Measurements from ENCODE around the gene SCGB1A1. TPM values are rescaled to one million over a fixed set of nuclear protein-coding genes. Genes with fewer than 3 reads are reported as not detected.

Gene SCGB1A1
- total and polyA plus RNA-seq, 4 donors = not detected

DNA sequence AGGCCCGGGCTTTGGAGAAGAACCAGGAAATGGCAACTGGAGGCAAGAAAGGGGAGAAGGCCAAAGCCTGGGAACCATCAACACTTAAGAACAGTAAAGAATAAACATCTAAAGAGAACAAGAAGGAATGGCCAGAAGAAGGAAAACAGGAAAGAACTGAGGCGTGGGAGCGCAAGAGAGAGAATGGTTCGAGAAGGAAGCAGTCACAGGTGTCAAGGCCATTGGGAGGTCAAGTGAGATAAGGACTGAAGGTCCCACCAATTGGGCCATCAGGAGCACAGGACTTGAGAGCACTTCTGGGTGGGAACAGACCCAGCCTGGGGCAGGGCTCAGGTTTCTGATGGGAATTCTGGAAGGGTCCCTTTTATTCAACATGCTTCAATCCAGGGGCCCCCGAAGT lies 697 bp upstream of the SCGB1A1 start:
- H3K4me3 ChIP-seq (ENCODE audit: low read depth in 1 of 3, low read length in 3 of 3) = no peak overlapping the region
- TF ChIP-seq EGR1 (IDR thresholded peaks at IDR 0.05; ENCODE audit: low read depth in 2 of 2) (no peak), HNF4A (conservative IDR thresholded peaks at IDR 0.05) (no peak), RXRA (IDR thresholded peaks at IDR 0.05) (no peak), YY1 (IDR thresholded peaks at IDR 0.05) (no peak), GABPA (IDR thresholded peaks at IDR 0.05 in 1 of 2, conservative IDR thresholded peaks at IDR 0.05 in 1 of 2) (no peak), HNF4G (IDR thresholded peaks at IDR 0.05) (no peak), SP1 (IDR thresholded peaks at IDR 0.05) (no peak), FOXA1 (IDR thresholded peaks at IDR 0.05) (no peak)
- TF ChIP-seq, protein P1, sequence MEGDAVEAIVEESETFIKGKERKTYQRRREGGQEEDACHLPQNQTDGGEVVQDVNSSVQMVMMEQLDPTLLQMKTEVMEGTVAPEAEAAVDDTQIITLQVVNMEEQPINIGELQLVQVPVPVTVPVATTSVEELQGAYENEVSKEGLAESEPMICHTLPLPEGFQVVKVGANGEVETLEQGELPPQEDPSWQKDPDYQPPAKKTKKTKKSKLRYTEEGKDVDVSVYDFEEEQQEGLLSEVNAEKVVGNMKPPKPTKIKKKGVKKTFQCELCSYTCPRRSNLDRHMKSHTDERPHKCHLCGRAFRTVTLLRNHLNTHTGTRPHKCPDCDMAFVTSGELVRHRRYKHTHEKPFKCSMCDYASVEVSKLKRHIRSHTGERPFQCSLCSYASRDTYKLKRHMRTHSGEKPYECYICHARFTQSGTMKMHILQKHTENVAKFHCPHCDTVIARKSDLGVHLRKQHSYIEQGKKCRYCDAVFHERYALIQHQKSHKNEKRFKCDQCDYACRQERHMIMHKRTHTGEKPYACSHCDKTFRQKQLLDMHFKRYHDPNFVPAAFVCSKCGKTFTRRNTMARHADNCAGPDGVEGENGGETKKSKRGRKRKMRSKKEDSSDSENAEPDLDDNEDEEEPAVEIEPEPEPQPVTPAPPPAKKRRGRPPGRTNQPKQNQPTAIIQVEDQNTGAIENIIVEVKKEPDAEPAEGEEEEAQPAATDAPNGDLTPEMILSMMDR (IDR thresholded peaks at IDR 0.05; ENCODE audit: low read depth, low read length, missing input control) = no peak
- TF ChIP-seq, protein P2, sequence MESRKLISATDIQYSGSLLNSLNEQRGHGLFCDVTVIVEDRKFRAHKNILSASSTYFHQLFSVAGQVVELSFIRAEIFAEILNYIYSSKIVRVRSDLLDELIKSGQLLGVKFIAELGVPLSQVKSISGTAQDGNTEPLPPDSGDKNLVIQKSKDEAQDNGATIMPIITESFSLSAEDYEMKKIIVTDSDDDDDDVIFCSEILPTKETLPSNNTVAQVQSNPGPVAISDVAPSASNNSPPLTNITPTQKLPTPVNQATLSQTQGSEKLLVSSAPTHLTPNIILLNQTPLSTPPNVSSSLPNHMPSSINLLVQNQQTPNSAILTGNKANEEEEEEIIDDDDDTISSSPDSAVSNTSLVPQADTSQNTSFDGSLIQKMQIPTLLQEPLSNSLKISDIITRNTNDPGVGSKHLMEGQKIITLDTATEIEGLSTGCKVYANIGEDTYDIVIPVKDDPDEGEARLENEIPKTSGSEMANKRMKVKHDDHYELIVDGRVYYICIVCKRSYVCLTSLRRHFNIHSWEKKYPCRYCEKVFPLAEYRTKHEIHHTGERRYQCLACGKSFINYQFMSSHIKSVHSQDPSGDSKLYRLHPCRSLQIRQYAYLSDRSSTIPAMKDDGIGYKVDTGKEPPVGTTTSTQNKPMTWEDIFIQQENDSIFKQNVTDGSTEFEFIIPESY (IDR thresholded peaks at IDR 0.05) = no peak
- TF ChIP-seq, protein P3, sequence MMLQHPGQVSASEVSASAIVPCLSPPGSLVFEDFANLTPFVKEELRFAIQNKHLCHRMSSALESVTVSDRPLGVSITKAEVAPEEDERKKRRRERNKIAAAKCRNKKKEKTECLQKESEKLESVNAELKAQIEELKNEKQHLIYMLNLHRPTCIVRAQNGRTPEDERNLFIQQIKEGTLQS (IDR thresholded peaks at IDR 0.05) = no peak
- H3K27ac ChIP-seq (ENCODE audit: low read depth in 1 of 2, low read length in 2 of 2) = no peak overlapping the region
- no peaks in the 10 kb centered on the region for H3K9me3 ChIP-seq (ENCODE audit: control insufficient read depth in 4 of 4, low read length in 3 of 4)
- WGBS = 86% methylated on average over 5 of the region's 5 CpGs
- H3K27me3 ChIP-seq (ENCODE audit: control insufficient read depth in 4 of 4, insufficient read depth in 4 of 4, low read length in 3 of 4) = no peaks in the 10 kb centered on the region
- H3K4me1 ChIP-seq (ENCODE audit: control insufficient read depth in 4 of 4, insufficient read depth in 4 of 4, low read length in 3 of 4) = no peaks in the 10 kb centered on the region
- H3K36me3 ChIP-seq (ENCODE audit: control insufficient read depth in 4 of 4, insufficient read depth in 3 of 4, low read depth in 1 of 4, low read length in 3 of 4) = no peaks in the 10 kb centered on the region
- DNase-seq (ENCODE audit: low spot score) = no peak
- H3K9ac ChIP-seq (ENCODE audit: low read depth in 1 of 2, low read length in 2 of 2) = no peak overlapping the region

DNA sequence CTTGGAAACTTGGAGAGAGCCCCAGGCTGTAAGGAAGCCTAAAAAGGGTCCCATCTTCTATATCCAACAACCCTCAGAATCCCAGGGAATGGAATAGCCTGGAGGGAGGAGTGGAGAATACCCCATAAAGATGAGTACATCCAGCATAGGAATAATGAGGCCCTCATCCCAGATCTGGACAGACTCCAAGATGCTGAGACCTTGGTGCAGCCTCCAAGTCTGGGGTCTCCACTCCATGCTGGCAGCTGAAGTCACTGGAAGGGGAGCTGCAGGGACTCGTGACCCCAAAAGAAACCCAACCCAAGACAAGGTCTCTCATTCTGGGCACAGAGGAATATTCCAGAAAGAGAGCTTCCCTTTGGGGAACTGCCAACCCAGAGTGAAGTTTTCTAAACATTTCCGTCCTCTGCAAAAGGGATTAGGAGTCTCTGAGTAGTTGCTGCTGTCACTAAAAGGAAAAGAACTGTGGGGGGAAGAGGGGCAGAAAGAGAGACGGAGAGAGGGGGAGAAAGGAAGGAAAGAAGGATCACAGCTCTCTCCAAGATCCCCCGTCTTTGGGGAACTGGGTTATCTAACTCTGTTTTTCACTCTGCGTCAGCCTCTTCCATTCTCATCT lies 589 bp downstream of the SCGB1A1 start:
- TF ChIP-seq HNF4G (IDR thresholded peaks at IDR 0.05) = no peak
- TF ChIP-seq, protein P4, sequence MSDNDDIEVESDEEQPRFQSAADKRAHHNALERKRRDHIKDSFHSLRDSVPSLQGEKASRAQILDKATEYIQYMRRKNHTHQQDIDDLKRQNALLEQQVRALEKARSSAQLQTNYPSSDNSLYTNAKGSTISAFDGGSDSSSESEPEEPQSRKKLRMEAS (IDR thresholded peaks at IDR 0.05) = no peak
- no peak for TF ChIP-seq YY1 (IDR thresholded peaks at IDR 0.05)
- TF ChIP-seq TAF1 (conservative IDR thresholded peaks at IDR 0.05) = no peak
- no peak for TF ChIP-seq FOXA1 (IDR thresholded peaks at IDR 0.05)
- TF ChIP-seq RXRA (IDR thresholded peaks at IDR 0.05) = no peak
- TF ChIP-seq JUND (IDR thresholded peaks at IDR 0.05) = no peak
- TF ChIP-seq, protein P5, sequence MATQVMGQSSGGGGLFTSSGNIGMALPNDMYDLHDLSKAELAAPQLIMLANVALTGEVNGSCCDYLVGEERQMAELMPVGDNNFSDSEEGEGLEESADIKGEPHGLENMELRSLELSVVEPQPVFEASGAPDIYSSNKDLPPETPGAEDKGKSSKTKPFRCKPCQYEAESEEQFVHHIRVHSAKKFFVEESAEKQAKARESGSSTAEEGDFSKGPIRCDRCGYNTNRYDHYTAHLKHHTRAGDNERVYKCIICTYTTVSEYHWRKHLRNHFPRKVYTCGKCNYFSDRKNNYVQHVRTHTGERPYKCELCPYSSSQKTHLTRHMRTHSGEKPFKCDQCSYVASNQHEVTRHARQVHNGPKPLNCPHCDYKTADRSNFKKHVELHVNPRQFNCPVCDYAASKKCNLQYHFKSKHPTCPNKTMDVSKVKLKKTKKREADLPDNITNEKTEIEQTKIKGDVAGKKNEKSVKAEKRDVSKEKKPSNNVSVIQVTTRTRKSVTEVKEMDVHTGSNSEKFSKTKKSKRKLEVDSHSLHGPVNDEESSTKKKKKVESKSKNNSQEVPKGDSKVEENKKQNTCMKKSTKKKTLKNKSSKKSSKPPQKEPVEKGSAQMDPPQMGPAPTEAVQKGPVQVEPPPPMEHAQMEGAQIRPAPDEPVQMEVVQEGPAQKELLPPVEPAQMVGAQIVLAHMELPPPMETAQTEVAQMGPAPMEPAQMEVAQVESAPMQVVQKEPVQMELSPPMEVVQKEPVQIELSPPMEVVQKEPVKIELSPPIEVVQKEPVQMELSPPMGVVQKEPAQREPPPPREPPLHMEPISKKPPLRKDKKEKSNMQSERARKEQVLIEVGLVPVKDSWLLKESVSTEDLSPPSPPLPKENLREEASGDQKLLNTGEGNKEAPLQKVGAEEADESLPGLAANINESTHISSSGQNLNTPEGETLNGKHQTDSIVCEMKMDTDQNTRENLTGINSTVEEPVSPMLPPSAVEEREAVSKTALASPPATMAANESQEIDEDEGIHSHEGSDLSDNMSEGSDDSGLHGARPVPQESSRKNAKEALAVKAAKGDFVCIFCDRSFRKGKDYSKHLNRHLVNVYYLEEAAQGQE (IDR thresholded peaks at IDR 0.05) = no peak
- no peak for DNase-seq (ENCODE audit: low spot score)
- Histone ChIP-seq H3K4me3 (ENCODE audit: low read depth in 1 of 3, low read length in 3 of 3) (no peak overlapping the region), H3K4me1 (ENCODE audit: control insufficient read depth in 4 of 4, insufficient read depth in 4 of 4, low read length in 3 of 4) (peaks cover 0 to under 1% (median 0%) of the 10 kb centered on the region in 4 donors), H3K27me3 (ENCODE audit: control insufficient read depth in 4 of 4, insufficient read depth in 4 of 4, low read length in 3 of 4) (no peaks in the 10 kb centered on the region), H3K27ac (ENCODE audit: low read depth in 1 of 2, low read length in 2 of 2) (peak overlapping the region in 1 of 2 donors; percentile 20), H3K9ac (ENCODE audit: low read depth in 1 of 2, low read length in 2 of 2) (no peak overlapping the region), H3K36me3 (ENCODE audit: control insufficient read depth in 4 of 4, insufficient read depth in 3 of 4, low read depth in 1 of 4, low read length in 3 of 4) (no peaks in the 10 kb centered on the region), H3K9me3 (ENCODE audit: control insufficient read depth in 4 of 4, low read length in 3 of 4) (no peaks in the 10 kb centered on the region)
- 68% methylated on average over 5 of the region's 5 CpGs for WGBS

All from liver (tissue), 9 donors.